ENCODE data around the gene COX4I2.

- no peak for TF ChIP-seq POLR2A (IDR thresholded peaks at IDR 0.05)
- TF ChIP-seq CTCF (IDR thresholded peaks at IDR 0.05): no peak
These were observed 46.7 kb downstream of the COX4I2 start for GRCh38 chr20:31684153-31685015.

Data from heart left ventricle (tissue), 13 donors.